Effector memory CD4-positive, alpha-beta T cell (primary cell): Measurements from ENCODE around the gene CHURC1.

ENCODE experiments used
- DNase-seq, 3 donors: peaks; one replicate each; pipeline ENCODE4 v3.0.0-alpha.2; 2020
- H3K27ac ChIP-seq: 2 replicates; pipeline ENCODE4 v1.7.0; 2013; ENCODE audit warnings: mild to moderate bottlenecking, low read length, moderate library complexity; ENCODE audit not compliant: insufficient read depth, poor library complexity, severe bottlenecking
- H3K27me3 ChIP-seq: replicated peaks from 2 replicates; pipeline ENCODE4 v1.7.0; 2013; ENCODE audit warnings: mild to moderate bottlenecking, low read length; ENCODE audit not compliant: insufficient read depth, control insufficient read depth, poor library complexity, severe bottlenecking
- H3K36me3 ChIP-seq: 2 replicates; pipeline ENCODE4 v1.7.0; 2013; ENCODE audit warnings: mild to moderate bottlenecking, low read length, moderate library complexity; ENCODE audit not compliant: control insufficient read depth, insufficient read depth
- H3K4me1 ChIP-seq: 2 replicates; pipeline ENCODE4 v1.7.0; 2013; ENCODE audit warnings: low read length, mild to moderate bottlenecking; ENCODE audit not compliant: control insufficient read depth, insufficient read depth, poor library complexity, severe bottlenecking
- H3K4me3 ChIP-seq: 2 replicates; pipeline ENCODE4 v1.7.0; 2013; ENCODE audit warnings: low read length, low read depth, mild to moderate bottlenecking; ENCODE audit not compliant: insufficient read depth, poor library complexity, severe bottlenecking
- H3K9me3 ChIP-seq: 2 replicates; pipeline ENCODE4 v1.7.0; 2013; ENCODE audit warnings: mild to moderate bottlenecking, low read length, moderate library complexity; ENCODE audit not compliant: control insufficient read depth

CHURC1 gene

GRCh38 chr14:64877846-64878245, 36.4 kb upstream of the CHURC1 start:
- Histone ChIP-seq H3K36me3 (no peaks in the 10 kb centered on the region), H3K4me1 (peaks cover 11% of the 10 kb centered on the region), H3K27ac (no peak overlapping the region), H3K9me3 (no peaks in the 10 kb centered on the region), H3K27me3 (peaks cover 2% of the 10 kb centered on the region), H3K4me3 (no peak overlapping the region)
- no peak for DNase-seq

GRCh38 chr14:64878837-64879634, 35.2 kb upstream of the CHURC1 start:
- Histone ChIP-seq H3K36me3 (no peaks in the 10 kb centered on the region), H3K4me1 (peaks cover 11% of the 10 kb centered on the region), H3K4me3 (peak overlapping the region; percentile 87), H3K27me3 (peaks cover 2% of the 10 kb centered on the region), H3K27ac (no peak overlapping the region), H3K9me3 (no peaks in the 10 kb centered on the region)
- no peak for DNase-seq

GRCh38 chr14:64879635-64880220, 34.5 kb upstream of the CHURC1 start, which contains the start of gene SPTB:
Gene SPTB (minus strand): TSS chr14:64879907. CDS start chr14:64823094, 56,813 bp downstream.
- H3K9me3 ChIP-seq, result no peaks in the 10 kb centered on the region
- peak within 1 kb of the TSS; percentile 87 for H3K4me3 ChIP-seq
- no peaks in the 10 kb centered on the region for H3K36me3 ChIP-seq
- H3K27ac ChIP-seq, result no peak within 1 kb of the TSS
- H3K27me3 ChIP-seq, result peaks cover 2% of the 10 kb centered on the region
- DNase-seq, result peak; percentile 25 to 47 (median 35)
- H3K4me1 ChIP-seq, result peaks cover 11% of the 10 kb centered on the region

- no peaks in the 10 kb centered on the region for H3K36me3 ChIP-seq
- H3K9me3 ChIP-seq, result no peaks in the 10 kb centered on the region
- H3K27me3 ChIP-seq, result peaks cover 2% of the 10 kb centered on the region
- DNase-seq, result peak; percentile 6 to 33 (median 24)
- no peak overlapping the region for H3K27ac ChIP-seq
- H3K4me1 ChIP-seq, result peaks cover 11% of the 10 kb centered on the region
- peak overlapping the region; percentile 87 for H3K4me3 ChIP-seq
Observed at GRCh38 chr14:64880221-64881121, 33.8 kb upstream of the CHURC1 start.

- H3K36me3 ChIP-seq, result no peaks in the 10 kb centered on the region
- DNase-seq, result no peak
- no peak overlapping the region for H3K4me3 ChIP-seq
- H3K4me1 ChIP-seq, result peaks cover 3% of the 10 kb centered on the region
- no peaks in the 10 kb centered on the region for H3K9me3 ChIP-seq
- no peak overlapping the region for H3K27ac ChIP-seq
- H3K27me3 ChIP-seq, result no peaks in the 10 kb centered on the region
Observed at GRCh38 chr14:64885559-64885958, 28.7 kb upstream of the CHURC1 start.

- no peak for DNase-seq
- Histone ChIP-seq H3K27me3 (no peaks in the 10 kb centered on the region), H3K4me3 (no peak overlapping the region), H3K9me3 (no peaks in the 10 kb centered on the region), H3K27ac (no peak overlapping the region), H3K4me1 (no peaks in the 10 kb centered on the region), H3K36me3 (no peaks in the 10 kb centered on the region)
Observed at GRCh38 chr14:64889352-64889751, 24.9 kb upstream of the CHURC1 start.

GRCh38 chr14:64891173-64891838, 22.9 kb upstream of the CHURC1 start:
- DNase-seq, result no peak
- Histone ChIP-seq H3K4me1 (no peaks in the 10 kb centered on the region), H3K27me3 (no peaks in the 10 kb centered on the region), H3K36me3 (no peaks in the 10 kb centered on the region), H3K9me3 (no peaks in the 10 kb centered on the region), H3K4me3 (no peak overlapping the region), H3K27ac (no peak overlapping the region)

GRCh38 chr14:64891839-64892375, 22.3 kb upstream of the CHURC1 start:
- Histone ChIP-seq H3K27ac (no peak overlapping the region), H3K4me3 (no peak overlapping the region), H3K4me1 (no peaks in the 10 kb centered on the region), H3K36me3 (no peaks in the 10 kb centered on the region), H3K27me3 (no peaks in the 10 kb centered on the region), H3K9me3 (no peaks in the 10 kb centered on the region)
- peak in 1 of 3 donors; percentile 28 for DNase-seq

GRCh38 chr14:64899958-64900357, 14.3 kb upstream of the CHURC1 start:
- no peaks in the 10 kb centered on the region for H3K36me3 ChIP-seq
- H3K27ac ChIP-seq, result no peak overlapping the region
- H3K4me1 ChIP-seq, result no peaks in the 10 kb centered on the region
- no peaks in the 10 kb centered on the region for H3K9me3 ChIP-seq
- no peaks in the 10 kb centered on the region for H3K27me3 ChIP-seq
- no peak for DNase-seq
- H3K4me3 ChIP-seq, result no peak overlapping the region
